ENCODE data around the gene SVOP.

SVOP gene

GRCh38 chr12:108981835-108982234 lies 39.0 kb downstream of the SVOP start:
- Mint-ChIP-seq H3K27ac (no peak overlapping the region), H3K36me3 (ENCODE audit: insufficient read depth) (no peaks in the 10 kb centered on the region), H3K4me3 (no peak overlapping the region), H3K9me3 (no peaks in the 10 kb centered on the region), H3K4me1 (ENCODE audit: low read depth in 2 of 2) (no peaks in the 10 kb centered on the region), H3K27me3 (peaks cover 0 to 2% of the 10 kb centered on the region in 2 donors)
- ATAC-seq (replicated peaks) (no peak), DNase-seq (no peak)

GRCh38 chr12:108980831-108981618 lies 39.8 kb downstream of the SVOP start:
- ATAC-seq (replicated peaks) (no peak), DNase-seq (no peak)
- Mint-ChIP-seq H3K27me3 (peaks cover 0 to 8% of the 10 kb centered on the region in 2 donors), H3K9me3 (no peaks in the 10 kb centered on the region), H3K27ac (no peak overlapping the region), H3K36me3 (ENCODE audit: insufficient read depth) (no peaks in the 10 kb centered on the region), H3K4me3 (no peak overlapping the region), H3K4me1 (ENCODE audit: low read depth in 2 of 2) (no peaks in the 10 kb centered on the region)

- peaks cover 0 to 1% of the 10 kb centered on the region in 2 donors for H3K4me1 Mint-ChIP-seq (ENCODE audit: low read depth in 2 of 2)
- H3K27me3 Mint-ChIP-seq: peaks cover 0 to 8% of the 10 kb centered on the region in 2 donors
- H3K9me3 Mint-ChIP-seq: no peaks in the 10 kb centered on the region
- H3K4me3 Mint-ChIP-seq: no peak overlapping the region
- ATAC-seq (replicated peaks): no peak
- no peak overlapping the region for H3K27ac Mint-ChIP-seq
- no peaks in the 10 kb centered on the region for H3K36me3 Mint-ChIP-seq (ENCODE audit: insufficient read depth)
- no peak for DNase-seq
Measured at GRCh38 chr12:108977360-108977759, 43.5 kb downstream of the SVOP start.

- ATAC-seq (replicated peaks) (no peak), DNase-seq (no peak)
- H3K4me1 Mint-ChIP-seq (ENCODE audit: low read depth in 2 of 2): peaks cover 0 to 3% of the 10 kb centered on the region in 2 donors
- H3K27ac Mint-ChIP-seq: no peak overlapping the region
- H3K4me3 Mint-ChIP-seq: no peak overlapping the region
- no peaks in the 10 kb centered on the region for H3K36me3 Mint-ChIP-seq (ENCODE audit: insufficient read depth)
- H3K27me3 Mint-ChIP-seq: peaks cover 7 to 12% of the 10 kb centered on the region in 2 donors
- H3K9me3 Mint-ChIP-seq: no peaks in the 10 kb centered on the region
Measured at GRCh38 chr12:108975024-108975593, 45.8 kb downstream of the SVOP start.

GRCh38 chr12:108973629-108974152 lies 47.2 kb downstream of the SVOP start:
- no peak overlapping the region for H3K4me3 Mint-ChIP-seq
- DNase-seq (no peak), ATAC-seq (replicated peaks) (no peak)
- no peaks in the 10 kb centered on the region for H3K9me3 Mint-ChIP-seq
- no peaks in the 10 kb centered on the region for H3K36me3 Mint-ChIP-seq (ENCODE audit: insufficient read depth)
- no peak overlapping the region for H3K27ac Mint-ChIP-seq
- H3K4me1 Mint-ChIP-seq (ENCODE audit: low read depth in 2 of 2): peaks cover 0 to 3% of the 10 kb centered on the region in 2 donors
- peaks cover 19 to 21% of the 10 kb centered on the region in 2 donors for H3K27me3 Mint-ChIP-seq

- peaks cover 0 to 3% of the 10 kb centered on the region in 2 donors for H3K4me1 Mint-ChIP-seq (ENCODE audit: low read depth in 2 of 2)
- no peaks in the 10 kb centered on the region for H3K9me3 Mint-ChIP-seq
- H3K27ac Mint-ChIP-seq: no peak overlapping the region
- H3K4me3 Mint-ChIP-seq: no peak overlapping the region
- H3K36me3 Mint-ChIP-seq (ENCODE audit: insufficient read depth): no peaks in the 10 kb centered on the region
- DNase-seq (no peak), ATAC-seq (replicated peaks) (no peak)
- peaks cover 19 to 28% of the 10 kb centered on the region in 2 donors for H3K27me3 Mint-ChIP-seq
Measured at GRCh38 chr12:108972358-108972757, 48.5 kb downstream of the SVOP start.

- Mint-ChIP-seq H3K4me1 (ENCODE audit: low read depth in 2 of 2) (peaks cover 0 to 3% of the 10 kb centered on the region in 2 donors), H3K27ac (no peak overlapping the region)
Measured at GRCh38 chr12:108969622-108970021, 51.2 kb downstream of the SVOP start.

GRCh38 chr12:108967869-108968540 lies 52.9 kb downstream of the SVOP start:
- Mint-ChIP-seq H3K4me3 (no peak overlapping the region), H3K27ac (no peak overlapping the region), H3K9me3 (no peaks in the 10 kb centered on the region), H3K36me3 (ENCODE audit: insufficient read depth) (peaks cover 2% of the 10 kb centered on the region), H3K27me3 (peaks cover 20 to 29% of the 10 kb centered on the region in 2 donors), H3K4me1 (ENCODE audit: low read depth in 2 of 2) (peaks cover 0 to 3% of the 10 kb centered on the region in 2 donors)
- ATAC-seq (replicated peaks) (no peak), DNase-seq (no peak)

More at GRCh38 chr12:108969622-108970021, 51.2 kb downstream of the SVOP start:
- no peaks in the 10 kb centered on the region for H3K9me3 Mint-ChIP-seq
- ATAC-seq (replicated peaks): no peak
- no peak overlapping the region for H3K4me3 Mint-ChIP-seq
- H3K27me3 Mint-ChIP-seq: peaks cover 20 to 29% of the 10 kb centered on the region in 2 donors
- H3K36me3 Mint-ChIP-seq (ENCODE audit: insufficient read depth): peaks cover 2% of the 10 kb centered on the region
- no peak for DNase-seq

- no peak overlapping the region for H3K27ac Mint-ChIP-seq
Measured at GRCh38 chr12:108966378-108967151, 54.3 kb downstream of the SVOP start.

GRCh38 chr12:108965886-108966285 lies 55.0 kb downstream of the SVOP start:
- H3K4me1 Mint-ChIP-seq (ENCODE audit: low read depth in 2 of 2): no peaks in the 10 kb centered on the region
- no peak overlapping the region for H3K27ac Mint-ChIP-seq
- DNase-seq (no peak), ATAC-seq (replicated peaks) (no peak)
- H3K27me3 Mint-ChIP-seq: peaks cover 20 to 25% of the 10 kb centered on the region in 2 donors
- no peak overlapping the region for H3K4me3 Mint-ChIP-seq
- peaks cover 2% of the 10 kb centered on the region for H3K36me3 Mint-ChIP-seq (ENCODE audit: insufficient read depth)
- H3K9me3 Mint-ChIP-seq: no peaks in the 10 kb centered on the region

More at GRCh38 chr12:108966378-108967151, 54.3 kb downstream of the SVOP start:
- Mint-ChIP-seq H3K9me3 (no peaks in the 10 kb centered on the region), H3K4me1 (ENCODE audit: low read depth in 2 of 2) (no peaks in the 10 kb centered on the region), H3K4me3 (no peak overlapping the region), H3K27me3 (peaks cover 20 to 27% of the 10 kb centered on the region in 2 donors), H3K36me3 (ENCODE audit: insufficient read depth) (peaks cover 2% of the 10 kb centered on the region)
- no peak for DNase-seq
- ATAC-seq (replicated peaks): no peak

- ATAC-seq (replicated peaks) (no peak), DNase-seq (no peak)
- H3K27me3 Mint-ChIP-seq: peaks cover 12 to 18% of the 10 kb centered on the region in 2 donors
- H3K9me3 Mint-ChIP-seq: no peaks in the 10 kb centered on the region
- H3K4me1 Mint-ChIP-seq (ENCODE audit: low read depth in 2 of 2): no peaks in the 10 kb centered on the region
- H3K4me3 Mint-ChIP-seq: no peak overlapping the region
- peaks cover 2% of the 10 kb centered on the region for H3K36me3 Mint-ChIP-seq (ENCODE audit: insufficient read depth)
- H3K27ac Mint-ChIP-seq: no peak overlapping the region
Measured at GRCh38 chr12:108964371-108965352, 56.2 kb downstream of the SVOP start.

- Mint-ChIP-seq H3K27ac (no peak overlapping the region), H3K4me3 (no peak overlapping the region), H3K36me3 (ENCODE audit: insufficient read depth) (peaks cover 2% of the 10 kb centered on the region), H3K9me3 (no peaks in the 10 kb centered on the region), H3K27me3 (peaks cover 10 to 14% of the 10 kb centered on the region in 2 donors), H3K4me1 (ENCODE audit: low read depth in 2 of 2) (no peaks in the 10 kb centered on the region)
- DNase-seq (no peak), ATAC-seq (replicated peaks) (no peak)
Measured at GRCh38 chr12:108962256-108962655, 58.6 kb downstream of the SVOP start.
